Neural progenitor cell (in vitro differentiated cells): ENCODE data around the gene RHCG.

Experiments used
- EZH2phosphoT487 ChIP-seq: fragments of 200-600 bp; sonication (generic); IDR thresholded peaks from 2 replicates; pipeline ENCODE4 v1.6.1; 2017; ENCODE audit warnings: antibody characterized with exemption
- TF ChIP-seq, protein P1 (sequence below): fragments of 200-600 bp; sonication (generic); IDR thresholded peaks from 2 replicates; pipeline ENCODE4 v1.5.1; 2017; ENCODE audit warnings: antibody characterized with exemption, mild to moderate bottlenecking

DNA sequence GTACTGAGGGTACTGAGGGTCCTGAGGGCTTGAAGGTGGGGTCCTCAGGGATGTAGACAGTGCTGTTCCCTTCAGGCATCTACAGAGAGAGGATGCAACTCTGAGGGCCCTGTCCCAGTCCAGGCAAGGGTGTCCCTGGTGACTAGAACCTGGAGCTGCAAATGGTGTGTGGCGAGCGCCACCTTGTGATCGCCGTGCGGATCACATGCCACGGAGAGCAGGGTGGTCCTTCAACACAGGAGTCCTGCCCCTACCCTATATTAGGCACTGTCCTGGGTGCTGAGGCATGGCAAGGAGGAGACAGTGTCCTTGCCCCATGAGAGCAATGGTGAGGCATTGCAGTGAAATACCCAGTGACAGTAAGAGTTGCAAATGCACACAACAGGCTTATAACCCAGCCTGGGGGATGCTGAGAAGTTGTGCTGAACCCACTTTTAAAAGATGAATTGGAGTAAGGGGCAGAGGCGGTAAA is 23.6 kb downstream of the RHCG start:
- TF ChIP-seq, protein P1, sequence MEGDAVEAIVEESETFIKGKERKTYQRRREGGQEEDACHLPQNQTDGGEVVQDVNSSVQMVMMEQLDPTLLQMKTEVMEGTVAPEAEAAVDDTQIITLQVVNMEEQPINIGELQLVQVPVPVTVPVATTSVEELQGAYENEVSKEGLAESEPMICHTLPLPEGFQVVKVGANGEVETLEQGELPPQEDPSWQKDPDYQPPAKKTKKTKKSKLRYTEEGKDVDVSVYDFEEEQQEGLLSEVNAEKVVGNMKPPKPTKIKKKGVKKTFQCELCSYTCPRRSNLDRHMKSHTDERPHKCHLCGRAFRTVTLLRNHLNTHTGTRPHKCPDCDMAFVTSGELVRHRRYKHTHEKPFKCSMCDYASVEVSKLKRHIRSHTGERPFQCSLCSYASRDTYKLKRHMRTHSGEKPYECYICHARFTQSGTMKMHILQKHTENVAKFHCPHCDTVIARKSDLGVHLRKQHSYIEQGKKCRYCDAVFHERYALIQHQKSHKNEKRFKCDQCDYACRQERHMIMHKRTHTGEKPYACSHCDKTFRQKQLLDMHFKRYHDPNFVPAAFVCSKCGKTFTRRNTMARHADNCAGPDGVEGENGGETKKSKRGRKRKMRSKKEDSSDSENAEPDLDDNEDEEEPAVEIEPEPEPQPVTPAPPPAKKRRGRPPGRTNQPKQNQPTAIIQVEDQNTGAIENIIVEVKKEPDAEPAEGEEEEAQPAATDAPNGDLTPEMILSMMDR = peak; percentile 97
- TF ChIP-seq EZH2phosphoT487 = no peak
